H1 (cell line): ENCODE results near the gene STAT5A. TPM values are rescaled to one million over a fixed set of nuclear protein-coding genes. Genes with fewer than 3 reads are reported as not detected.
"Not testable (repeated sequence)": the region's sequence is repeated elsewhere in the genome, so short reads cannot be mapped to it uniquely, and the experiment has no call there.

Experiments
- CTCF ChIA-PET: fragments of 300-600 bp; sonication (Branson Sonifier 250); formaldehyde crosslinking; loops from one replicate; lab custom pipeline; 2021; ENCODE audit not compliant: partially characterized antibody; lab: Charles Lee
- POLR2A ChIA-PET: fragments of 300-600 bp; sonication (Branson Sonifier 250); formaldehyde crosslinking; loops from one replicate; lab custom pipeline; 2021; ENCODE audit warnings: inconsistent platforms; ENCODE audit not compliant: partially characterized antibody; lab: Charles Lee
- DNase-seq, 2 experiments: peaks; one replicate each; pipeline versions ENCODE4 v3.0.0 to v3.0.0-alpha.2; 2010 to 2022; ENCODE audit warnings: low spot score in 2 of 2, low read depth in 1 of 2, mixed read lengths in 1 of 2
- FAIRE-seq: peaks from 2 replicates; lab custom pipeline; 2011; peaks lifted over from hg19 to GRCh38; lab: Jason Lieb, UNC
- H2AFZ ChIP-seq: 2 replicates; pipeline ENCODE4 v1.8.1; 2012; ENCODE audit warnings: low read length, inconsistent platforms
- H2AK5ac ChIP-seq: 2 replicates; pipeline ENCODE4 v1.6.1; 2013; ENCODE audit warnings: low read depth, low read length
- H2BK120ac ChIP-seq: replicated peaks from 2 replicates; pipeline ENCODE3; 2013; ENCODE audit warnings: low read depth, low read length, inconsistent platforms
- H2BK12ac ChIP-seq: 2 replicates; pipeline ENCODE4 v1.6.1; 2013; ENCODE audit warnings: low read depth, low read length
- H2BK15ac ChIP-seq: 2 replicates; pipeline ENCODE4 v1.6.1; 2013; ENCODE audit warnings: low read length
- H2BK20ac ChIP-seq: 2 replicates; pipeline ENCODE4 v1.6.1; 2013; ENCODE audit warnings: low read length
- H2BK5ac ChIP-seq: 2 replicates; pipeline ENCODE4 v1.6.1; 2013; ENCODE audit warnings: low read depth, low read length
- H3K14ac ChIP-seq: 2 replicates; pipeline ENCODE4 v1.6.1; 2013; ENCODE audit warnings: inconsistent platforms; ENCODE audit not compliant: insufficient read length
- H3K18ac ChIP-seq: 2 replicates; pipeline ENCODE4 v1.6.1; 2013; ENCODE audit warnings: low read length; ENCODE audit errors: extremely low read depth
- H3K23ac ChIP-seq: 2 replicates; pipeline ENCODE4 v1.6.1; 2013; ENCODE audit warnings: inconsistent platforms; ENCODE audit not compliant: insufficient read length
- H3K23me2 ChIP-seq: 2 replicates; pipeline ENCODE4 v1.6.1; 2013; ENCODE audit warnings: low read depth, low read length
- H3K27ac ChIP-seq: 2 replicates; pipeline ENCODE4 v1.6.1; 2011; ENCODE audit warnings: low read depth, low read length, inconsistent platforms
- H3K27me3 ChIP-seq, 4 experiments: replicated peaks in 1 of 4; 1 replicate in 1 of 4; 2 replicates in 3 of 4; pipeline versions ENCODE4 v1.6.1 to v1.8.1; 2011 to 2013; ENCODE audit warnings: low read length in 3 of 4, mild to moderate bottlenecking in 3 of 4, inconsistent platforms in 2 of 4, mixed read lengths in 2 of 4, moderate library complexity in 1 of 4; ENCODE audit not compliant: control insufficient read depth in 3 of 4, insufficient read depth in 3 of 4; ENCODE audit errors: extremely low read depth in 1 of 4
- H3K36me3 ChIP-seq, 4 experiments: 2 replicates each; pipeline versions ENCODE4 v1.6.1 to v1.8.1; 2011 to 2013; ENCODE audit warnings: mild to moderate bottlenecking in 4 of 4, low read length in 3 of 4, moderate library complexity in 2 of 4, control low read depth in 1 of 4, inconsistent platforms in 1 of 4; ENCODE audit not compliant: insufficient read depth in 4 of 4, control insufficient read depth in 2 of 4
- H3K4ac ChIP-seq: replicated peaks from 2 replicates; pipeline ENCODE3; 2013; ENCODE audit warnings: low read length, low read depth, mixed read lengths, inconsistent platforms; ENCODE audit not compliant: insufficient read length
- H3K4me1 ChIP-seq, 4 experiments: replicated peaks in 1 of 4; 1 replicate in 1 of 4; 2 replicates in 3 of 4; pipeline versions ENCODE4 v1.6.1 to v1.8.1; 2011 to 2013; ENCODE audit warnings: low read length in 3 of 4, inconsistent platforms in 2 of 4, mixed read lengths in 1 of 4; ENCODE audit not compliant: insufficient read depth in 4 of 4, control insufficient read depth in 3 of 4
- H3K4me2 ChIP-seq, 2 experiments: 2 replicates each; pipeline versions ENCODE4 v1.6.1 to v1.8.1; 2011 to 2013; ENCODE audit warnings: low read depth in 2 of 2, low read length in 2 of 2, control low read depth in 1 of 2, inconsistent platforms in 1 of 2, mild to moderate bottlenecking in 1 of 2; ENCODE audit not compliant: insufficient read depth in 1 of 2
- H3K4me3 ChIP-seq, 4 experiments: fragments of 200-600, 300-600 bp in 1 of 4; sonication (generic), shearing (Covaris generic), sonication (Bioruptor Twin) in 1 of 4; 2 replicates each; pipeline versions ENCODE4 v1.5.1 to v1.8.1; 2011 to 2016; ENCODE audit warnings: low read length in 4 of 4, low read depth in 3 of 4, control low read depth in 2 of 4, inconsistent platforms in 2 of 4, mild to moderate bottlenecking in 2 of 4, mixed read lengths in 1 of 4, moderate library complexity in 1 of 4; ENCODE audit not compliant: insufficient read depth in 2 of 4; ENCODE audit errors: extremely low read depth in 1 of 4
- H3K56ac ChIP-seq: replicated peaks from 2 replicates; pipeline ENCODE3; 2013; ENCODE audit warnings: low read depth, mild to moderate bottlenecking, mixed read lengths, low read length, inconsistent platforms; ENCODE audit not compliant: insufficient read length
- H3K79me1 ChIP-seq: 2 replicates; pipeline ENCODE4 v1.6.1; 2013; ENCODE audit warnings: low read depth, low read length, control low read depth
- H3K79me2 ChIP-seq, 2 experiments: 2 replicates each; pipeline versions ENCODE4 v1.6.1 to v1.8.1; 2012 to 2013; ENCODE audit warnings: low read length in 2 of 2, mild to moderate bottlenecking in 2 of 2, inconsistent platforms in 1 of 2; ENCODE audit not compliant: insufficient read depth in 2 of 2, control insufficient read depth in 1 of 2
- H3K9ac ChIP-seq, 4 experiments: replicated peaks in 1 of 4; 1 replicate in 1 of 4; 2 replicates in 3 of 4; pipeline versions ENCODE4 v1.6.1 to v1.8.1; 2011 to 2013; ENCODE audit warnings: low read depth in 3 of 4, low read length in 3 of 4, control low read depth in 2 of 4, mild to moderate bottlenecking in 2 of 4, moderate library complexity in 2 of 4, inconsistent platforms in 1 of 4; ENCODE audit errors: extremely low read depth in 1 of 4
- H3K9me3 ChIP-seq, 2 experiments: 2 replicates each; pipeline versions ENCODE4 v1.6.1 to v1.8.1; 2012 to 2013; ENCODE audit warnings: mild to moderate bottlenecking in 2 of 2, moderate library complexity in 2 of 2, control low read depth in 1 of 2, inconsistent platforms in 1 of 2, low read depth in 1 of 2, low read length in 1 of 2, mixed read lengths in 1 of 2; ENCODE audit not compliant: insufficient read depth in 2 of 2
- H4K20me1 ChIP-seq, 2 experiments: replicated peaks in 1 of 2; 2 replicates each; pipeline versions ENCODE3 to v1.8.1; 2011 to 2013; ENCODE audit warnings: inconsistent platforms in 2 of 2, low read length in 2 of 2, mild to moderate bottlenecking in 1 of 2; ENCODE audit not compliant: insufficient read depth in 2 of 2, control insufficient read depth in 1 of 2
- H4K5ac ChIP-seq: 2 replicates; pipeline ENCODE4 v1.6.1; 2013; ENCODE audit warnings: low read length, low read depth, mixed read lengths, inconsistent platforms; ENCODE audit not compliant: insufficient read length
- H4K8ac ChIP-seq: 2 replicates; pipeline ENCODE4 v1.8.0; 2013; ENCODE audit warnings: mild to moderate bottlenecking, moderate library complexity, low read length, inconsistent platforms; ENCODE audit not compliant: insufficient read depth; ENCODE audit errors: extremely low read depth
- H4K91ac ChIP-seq: replicated peaks from 2 replicates; pipeline ENCODE3; 2013; ENCODE audit warnings: low read length, mixed read lengths, inconsistent platforms; ENCODE audit not compliant: insufficient read length
- ATF2 ChIP-seq: IDR thresholded peaks from 2 replicates; pipeline ENCODE4 v1.6.1; 2012; ENCODE audit warnings: low read length, inconsistent platforms
- WGBS, 2 experiments: shearing (Covaris generic) in 1 of 2; methylation state at CpG; one replicate each; pipeline versions ENCODE4 v1.1.6 to v1.1.7; 2013 to 2015; ENCODE audit warnings: low lambda C conversion rate in 2 of 2, mixed read lengths in 2 of 2, inconsistent platforms in 1 of 2, low coverage in 1 of 2, missing lambda C conversion rate in 1 of 2; ENCODE audit not compliant: insufficient replicate concordance in 2 of 2, insufficient coverage in 1 of 2, insufficient read length in 1 of 2; ENCODE audit errors: extremely low coverage in 1 of 2, missing lambda C conversion rate in 1 of 2; 5-methylcytosine and 5-hydroxymethylcytosine counted together
- polyA plus RNA-seq, 7 experiments: library from polyadenylated mRNA; depleted of rRNA in 3 of 7; stranded (reverse) in 5 of 7; unstranded in 2 of 7; fragments of >200 nt in 5 of 7; fragments of 200-250 nt in 2 of 7; gene quantifications; 1 replicate in 5 of 7; 2 replicates in 1 of 7; 4 replicates in 1 of 7; pipeline versions ENCODE4 v1.2.1 to v1.2.3, GENCODE V29; 2011 to 2013; ENCODE audit warnings: missing spikeins in 2 of 7, mixed read lengths in 2 of 7
- total RNA-seq: library from RNA; stranded (reverse); fragmentation: NEBNext Ultra II Directional; extraction: Animal tissue kit (Norgen Biotek cat#: 25700); gene quantifications from 2 replicates; pipeline ENCODE4 v1.2.1, GENCODE V29; 2021

The STAT5A gene
- total and polyA plus RNA-seq, 2 of the 8 experiments (the other 6 are each of a cell fraction or from before 2014, with no cell fraction given) = 4.2 to 5.4 TPM

- no peak for TF ChIP-seq ATF2
Observed at GRCh38 chr17:42243493-42243982, 44.8 kb upstream of the STAT5A start (continued).

- H3K23me2 ChIP-seq, H3K79me1 ChIP-seq, H2AFZ ChIP-seq, H3K27me3 ChIP-seq, H3K27ac ChIP-seq, H4K8ac ChIP-seq, H3K18ac ChIP-seq, H3K9ac ChIP-seq, H2BK5ac ChIP-seq, H3K4me3 ChIP-seq, H3K4me1 ChIP-seq, H2AK5ac ChIP-seq, H3K36me3 ChIP-seq, H4K20me1 ChIP-seq, DNase-seq, H4K91ac ChIP-seq, H4K5ac ChIP-seq, H3K23ac ChIP-seq, H3K4me2 ChIP-seq, H2BK20ac ChIP-seq, H2BK15ac ChIP-seq, FAIRE-seq, H2BK12ac ChIP-seq, H3K14ac ChIP-seq, H2BK120ac ChIP-seq, H3K4ac ChIP-seq, H3K9me3 ChIP-seq, H3K56ac ChIP-seq: not testable (repeated sequence)
- 80% methylated on average over 2 of the region's 3 CpGs; no CpG with 5 or more reads in 1 of the 2 experiments for WGBS, 2 experiments
- peaks cover 0 to 47% of the 10 kb centered on the region in 2 experiments; a peak in 2 of 4 replicates for H3K79me2 ChIP-seq
- POLR2A ChIA-PET = interaction anchor here (1.1 kb wide), 1 partner anchor 8 kb away, joined by 3 read pairs; no protein-coding TSS in a partner anchor
- CTCF ChIA-PET = interaction anchor here (3.0 kb wide), 1 partner anchor 21 kb away, joined by 13 read pairs; no protein-coding TSS in a partner anchor
Observed at GRCh38 chr17:42244116-42244515, 44.2 kb upstream of the STAT5A start.
